Measurements from ENCODE around the gene SOD1.

DNA sequence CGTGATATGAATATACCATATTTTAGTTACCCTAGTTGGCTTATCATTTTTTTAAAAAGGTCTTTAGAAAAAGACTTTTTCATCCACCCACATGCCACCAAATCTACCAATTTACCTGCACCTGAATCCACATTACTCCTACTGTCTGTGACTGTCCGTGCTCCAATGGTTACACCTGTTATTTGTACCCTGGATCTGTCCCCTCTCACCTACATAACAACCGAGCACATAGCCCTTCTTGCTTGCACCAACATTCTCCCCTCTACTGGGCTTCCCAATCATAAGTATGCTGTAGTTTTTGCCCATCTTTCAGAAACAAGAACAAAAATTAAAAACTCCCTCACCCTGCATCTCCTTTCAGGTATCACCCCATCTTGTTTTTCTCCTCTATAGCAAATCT lies 17.6 kb downstream of the SOD1 start:
- TF ChIP-seq POLR2AphosphoS5 (IDR thresholded peaks at IDR 0.05): no peak
- TF ChIP-seq POLR2A (IDR thresholded peaks at IDR 0.05): no peak
- TF ChIP-seq, protein P1, sequence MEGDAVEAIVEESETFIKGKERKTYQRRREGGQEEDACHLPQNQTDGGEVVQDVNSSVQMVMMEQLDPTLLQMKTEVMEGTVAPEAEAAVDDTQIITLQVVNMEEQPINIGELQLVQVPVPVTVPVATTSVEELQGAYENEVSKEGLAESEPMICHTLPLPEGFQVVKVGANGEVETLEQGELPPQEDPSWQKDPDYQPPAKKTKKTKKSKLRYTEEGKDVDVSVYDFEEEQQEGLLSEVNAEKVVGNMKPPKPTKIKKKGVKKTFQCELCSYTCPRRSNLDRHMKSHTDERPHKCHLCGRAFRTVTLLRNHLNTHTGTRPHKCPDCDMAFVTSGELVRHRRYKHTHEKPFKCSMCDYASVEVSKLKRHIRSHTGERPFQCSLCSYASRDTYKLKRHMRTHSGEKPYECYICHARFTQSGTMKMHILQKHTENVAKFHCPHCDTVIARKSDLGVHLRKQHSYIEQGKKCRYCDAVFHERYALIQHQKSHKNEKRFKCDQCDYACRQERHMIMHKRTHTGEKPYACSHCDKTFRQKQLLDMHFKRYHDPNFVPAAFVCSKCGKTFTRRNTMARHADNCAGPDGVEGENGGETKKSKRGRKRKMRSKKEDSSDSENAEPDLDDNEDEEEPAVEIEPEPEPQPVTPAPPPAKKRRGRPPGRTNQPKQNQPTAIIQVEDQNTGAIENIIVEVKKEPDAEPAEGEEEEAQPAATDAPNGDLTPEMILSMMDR (IDR thresholded peaks at IDR 0.05): no peak
